ENCODE results near the gene SSR1. TPM values are rescaled to one million over a fixed set of nuclear protein-coding genes. Genes with fewer than 3 reads are reported as not detected.
"Not testable (repeated sequence)": the region's sequence is repeated elsewhere in the genome, so short reads cannot be mapped to it uniquely, and the experiment has no call there.

SSR1 gene
- total RNA-seq, 1 donor from 2014 or later, result 76.1 TPM

DNA sequence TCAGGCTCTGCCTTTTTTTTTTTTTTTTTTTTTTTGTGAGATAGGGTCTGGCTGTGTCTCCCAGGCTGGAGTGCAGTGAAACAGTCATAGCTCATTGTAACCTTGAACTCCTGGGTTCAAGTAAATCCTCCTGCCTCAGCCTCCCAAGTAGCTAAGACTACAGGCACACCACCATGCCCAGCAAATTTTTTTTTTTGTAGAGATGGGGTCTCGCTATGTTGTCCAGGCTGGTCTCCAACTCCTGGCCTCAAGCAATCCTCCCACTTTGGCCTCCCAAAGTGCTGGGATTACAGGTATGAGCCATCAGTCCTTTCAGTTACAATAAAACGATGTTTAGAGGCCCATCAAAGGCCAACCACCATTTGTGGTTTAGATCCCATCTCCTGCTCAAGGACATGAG is 6.4 kb upstream of the SSR1 start:
- DNase-seq (ENCODE audit: extremely low read depth, low read depth, low spot score), result not testable (repeated sequence)

DNA sequence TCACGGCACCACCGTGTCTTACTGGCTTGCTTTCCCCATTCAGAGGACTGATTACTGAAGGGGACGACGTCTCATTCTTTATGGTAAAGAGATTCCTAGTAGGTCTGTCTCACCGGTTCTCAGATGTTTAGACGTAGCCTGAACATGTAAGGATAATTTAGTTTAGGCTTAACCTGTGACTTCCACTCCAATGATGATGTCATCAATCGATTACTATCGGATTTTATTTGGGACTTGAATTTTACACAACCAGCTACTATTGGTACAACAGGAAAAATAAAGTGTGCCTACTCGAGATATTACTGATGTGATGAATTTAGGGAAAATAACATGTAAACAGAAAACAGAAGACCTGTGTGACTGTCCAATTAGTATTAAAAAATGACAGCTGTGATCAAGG is 4.5 kb upstream of the SSR1 start:
- DNase-seq (ENCODE audit: extremely low read depth, low read depth, low spot score), result no peak

DNA sequence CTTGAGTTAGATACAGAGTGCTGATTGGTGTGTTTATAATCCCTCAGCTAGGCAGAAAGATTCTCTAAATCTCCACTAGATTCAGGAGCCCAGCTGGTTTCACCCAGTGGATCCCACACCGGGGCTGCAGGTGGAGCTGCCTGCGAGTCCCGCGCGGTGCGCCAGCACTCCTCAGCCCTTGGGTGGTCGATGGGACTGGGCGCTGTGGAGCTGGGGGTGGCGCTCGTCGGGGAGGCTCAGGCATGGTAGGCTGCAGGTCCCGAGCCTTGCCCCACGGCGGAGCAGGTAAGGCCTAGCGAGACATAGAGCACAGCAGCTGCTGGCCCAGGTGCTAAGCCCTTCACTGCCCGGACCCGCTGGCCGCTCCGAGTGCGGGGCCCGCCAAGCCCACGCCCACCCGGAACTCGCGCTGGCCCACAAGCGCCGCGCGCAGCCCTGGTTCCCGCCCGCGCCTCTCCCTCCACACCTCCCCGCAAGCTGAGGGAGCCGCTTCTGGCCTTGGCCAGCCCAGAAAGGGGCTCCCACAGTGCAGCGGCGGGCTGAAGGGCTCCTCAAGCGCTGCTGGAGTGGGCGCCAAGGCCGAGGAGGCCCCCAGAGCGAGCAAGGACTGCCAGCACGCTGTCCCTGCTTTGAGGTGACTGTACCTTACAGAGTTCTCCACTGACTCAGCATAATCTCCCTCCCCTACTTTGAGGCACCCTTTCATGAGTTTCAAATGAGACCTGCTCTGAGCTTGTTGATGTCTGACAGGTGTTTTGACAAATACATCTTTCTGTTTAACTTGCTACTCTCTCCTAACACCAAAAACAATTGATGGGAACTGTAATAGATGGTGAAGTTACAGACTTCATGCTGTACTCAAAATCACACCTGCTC is 3.9 kb upstream of the SSR1 start:
- DNase-seq (ENCODE audit: extremely low read depth, low read depth, low spot score), result no peak

DNA sequence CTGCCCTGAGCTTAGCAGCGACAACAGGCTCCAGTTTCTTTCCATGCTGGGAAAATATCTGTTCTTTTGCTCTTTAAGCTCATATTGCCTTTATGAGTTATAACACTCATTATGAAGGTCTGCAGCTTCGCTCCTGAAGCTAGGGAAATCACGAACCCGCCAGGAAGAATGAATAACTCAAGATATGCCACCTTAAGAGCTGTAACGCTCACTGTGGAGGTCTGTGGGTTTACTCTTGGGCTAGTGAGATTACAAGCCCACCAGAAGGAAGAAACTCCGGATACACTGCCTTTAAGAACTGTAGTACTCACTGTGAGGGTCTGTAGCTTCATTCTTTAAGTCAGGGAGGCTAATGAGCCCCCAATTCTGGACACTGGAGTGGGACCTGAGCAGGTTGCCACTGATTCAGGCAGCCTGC is 3.0 kb upstream of the SSR1 start:
- no peak for DNase-seq (ENCODE audit: extremely low read depth, low read depth, low spot score)

DNA sequence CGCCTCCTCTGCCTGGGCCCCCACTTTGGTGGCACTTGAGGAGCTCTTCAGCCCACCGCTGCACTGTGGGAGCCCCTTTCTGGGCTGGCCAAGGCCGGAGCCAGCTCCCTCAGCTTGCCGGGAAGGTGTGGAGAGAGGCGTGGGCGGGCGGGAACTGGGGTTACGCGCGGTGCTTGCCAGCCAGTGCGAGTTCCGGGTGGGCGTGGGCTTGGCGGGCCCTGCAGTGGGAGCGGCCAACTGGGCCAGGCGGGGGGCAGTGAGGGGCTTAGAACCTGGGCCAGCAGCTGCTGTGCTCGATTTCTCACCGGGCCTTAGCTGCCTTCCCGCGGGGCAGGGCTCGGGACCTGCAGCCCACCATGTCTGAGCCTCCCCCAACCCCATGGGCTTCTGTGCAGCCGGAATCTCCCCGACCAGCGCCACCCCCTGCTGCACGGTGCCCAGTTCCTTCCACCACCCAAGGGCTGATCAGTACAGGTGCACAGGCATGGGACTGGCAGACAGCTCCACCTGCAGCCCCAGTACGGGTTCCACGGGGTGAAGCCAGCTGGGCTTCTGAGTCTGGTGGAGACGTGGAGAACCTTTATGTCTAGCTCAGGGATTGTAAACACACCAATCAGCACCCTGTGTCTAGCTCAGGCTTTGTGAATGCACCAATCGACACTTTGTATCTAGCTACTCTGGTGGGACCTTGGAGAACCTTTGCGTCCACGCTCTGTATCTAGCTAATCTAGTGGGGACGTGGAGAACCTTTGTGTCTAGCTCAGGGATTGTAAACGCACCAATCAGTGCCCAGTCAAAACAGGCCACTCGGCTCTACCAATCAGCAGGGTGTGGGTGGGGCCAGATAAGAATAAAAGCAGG is 2.3 kb upstream of the SSR1 start:
- not testable (repeated sequence) for DNase-seq (ENCODE audit: extremely low read depth, low read depth, low spot score)

DNA sequence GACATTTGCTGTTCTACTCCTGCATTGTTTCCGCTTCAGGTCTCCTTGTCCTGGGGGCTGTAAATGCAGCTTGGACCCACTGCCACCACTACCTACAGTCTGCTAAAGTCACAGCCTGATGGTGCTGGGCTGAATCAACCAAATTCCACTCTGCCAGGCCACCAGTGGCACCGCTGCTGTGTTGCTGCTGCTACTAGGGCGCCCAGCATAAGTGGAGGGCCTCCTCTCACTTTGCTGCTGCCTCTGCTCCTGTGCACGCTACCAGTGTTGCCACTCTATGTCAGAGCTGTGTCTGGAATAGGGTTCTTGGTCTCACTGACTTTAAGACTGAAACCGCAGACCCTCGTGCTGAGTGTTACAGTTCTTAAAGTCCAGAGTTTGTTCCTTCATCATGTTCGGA is 1.4 kb upstream of the SSR1 start:
- no peak for DNase-seq (ENCODE audit: extremely low read depth, low read depth, low spot score)

DNA sequence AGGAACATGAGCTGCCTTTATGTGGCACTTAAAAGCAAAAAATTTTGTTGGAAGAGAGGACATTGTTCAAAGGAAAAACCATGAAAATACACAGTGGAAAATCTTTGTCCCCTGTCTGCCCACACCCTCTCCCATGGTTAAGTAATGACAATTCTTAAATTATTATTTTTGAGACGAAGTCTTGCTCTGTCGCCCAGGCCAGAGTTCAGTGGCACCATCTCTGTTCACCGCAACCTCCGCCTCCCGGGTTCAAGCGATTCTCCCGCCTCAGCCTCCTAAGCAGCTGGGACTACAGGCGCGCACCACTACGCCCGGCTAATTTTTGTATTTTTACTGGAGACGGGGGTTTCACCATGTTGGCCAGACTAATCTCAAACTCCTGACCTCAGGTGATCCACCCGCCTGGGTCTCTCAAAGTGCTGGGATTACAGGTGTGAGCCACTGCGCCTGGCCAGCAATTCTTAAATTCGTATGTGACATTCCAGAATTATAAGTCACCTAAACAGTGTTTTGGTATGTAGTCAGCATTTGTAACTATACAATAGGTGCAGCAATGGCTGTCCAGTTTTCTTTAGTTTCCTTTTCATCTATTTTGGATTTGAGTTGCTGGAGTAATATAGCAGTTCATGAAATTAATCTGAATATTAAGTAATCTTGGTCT is 636 bp upstream of the SSR1 start:
- no peak for DNase-seq (ENCODE audit: extremely low read depth, low read depth, low spot score)

DNA sequence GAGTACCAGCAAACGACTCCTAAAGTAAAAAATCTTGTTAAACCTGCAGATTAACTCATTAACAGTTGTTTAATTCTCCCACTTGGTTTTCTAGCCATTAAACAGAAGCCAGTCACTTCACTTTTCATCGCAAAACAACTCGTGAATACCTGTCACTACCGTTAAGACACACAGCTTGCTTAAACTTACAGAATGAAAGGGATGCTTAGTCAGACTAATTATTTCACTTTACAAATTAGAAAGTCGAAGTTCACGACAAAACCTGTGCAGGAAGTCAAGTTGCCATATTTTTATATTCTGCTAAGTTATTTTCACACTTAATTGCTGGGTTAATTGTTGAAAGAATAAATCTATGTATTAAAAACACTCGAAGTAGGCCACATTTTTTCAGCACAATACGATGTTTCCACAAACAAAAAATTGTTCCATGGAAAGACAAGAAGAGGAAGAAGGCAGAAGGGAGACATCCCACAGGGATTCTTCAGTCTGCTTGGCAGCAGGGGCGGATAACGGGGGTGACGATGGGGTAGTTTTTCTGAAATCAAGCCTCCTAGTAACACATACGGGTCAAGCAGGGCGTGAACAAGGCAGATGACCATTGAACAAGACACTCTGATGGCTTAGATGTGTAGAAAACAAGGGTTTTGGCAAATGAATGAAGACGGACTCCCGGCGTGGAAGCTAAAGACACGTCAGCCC is 933 bp downstream of the SSR1 start:
- DNase-seq (ENCODE audit: extremely low read depth, low read depth, low spot score), result no peak

DNA sequence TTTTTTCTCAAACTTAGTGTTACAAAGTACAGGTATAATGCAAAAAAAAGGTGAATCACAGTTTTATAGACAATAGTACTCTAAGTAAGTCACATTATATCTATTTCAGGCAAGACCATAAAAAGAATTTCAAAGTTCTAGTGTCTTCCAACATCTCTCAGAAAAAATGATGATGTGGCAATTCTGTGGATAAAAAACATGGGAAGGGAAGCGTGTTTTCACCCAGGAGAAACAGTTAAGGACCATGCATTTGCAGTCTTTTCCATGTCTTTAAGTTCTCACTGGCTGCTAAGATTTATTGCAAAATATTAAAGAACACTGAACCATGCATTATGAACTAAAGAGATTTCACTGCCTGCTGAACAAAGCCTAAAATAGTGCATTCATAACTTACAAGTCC is 1.8 kb downstream of the SSR1 start:
- DNase-seq (ENCODE audit: extremely low read depth, low read depth, low spot score), result no peak

DNA sequence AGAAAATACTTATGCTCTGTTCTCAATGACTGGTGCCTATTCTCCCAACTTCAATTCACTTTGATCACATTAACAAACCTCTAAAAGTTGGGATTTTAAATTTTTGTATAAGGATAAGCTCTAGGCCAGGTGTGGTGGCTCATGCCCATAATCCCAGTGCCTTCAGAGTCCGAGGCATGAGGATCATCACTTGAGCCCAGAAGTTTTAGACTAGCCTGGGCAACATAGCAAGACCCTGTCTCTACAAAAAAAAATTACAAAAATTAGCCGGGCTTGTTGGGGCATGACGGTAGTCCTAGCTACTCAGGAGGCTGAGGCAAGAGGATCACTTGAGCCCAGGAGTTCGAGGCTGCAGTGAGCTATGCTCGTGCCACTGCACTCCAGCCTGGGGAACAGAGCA is 3.9 kb downstream of the SSR1 start:
- DNase-seq (ENCODE audit: extremely low read depth, low read depth, low spot score), result no peak

DNA sequence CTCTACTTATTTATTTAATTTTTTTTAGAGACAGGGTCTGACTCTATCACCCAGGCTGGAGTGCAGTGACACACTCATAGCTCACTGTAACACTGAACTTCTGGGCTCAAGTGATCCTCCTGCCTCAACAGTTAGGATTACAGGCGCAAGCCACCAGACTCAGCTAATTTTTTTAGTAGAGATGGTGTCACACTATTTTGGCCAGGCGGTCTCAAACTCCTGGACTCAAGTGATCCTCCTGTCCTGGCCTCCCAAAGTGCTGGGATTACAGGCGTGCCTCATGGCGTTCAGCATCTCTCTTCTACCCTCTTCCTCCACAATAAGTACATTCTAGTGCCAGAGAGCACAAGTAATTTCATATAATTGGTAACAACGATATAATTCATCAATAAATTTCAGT is 5.5 kb downstream of the SSR1 start:
- no peak for DNase-seq (ENCODE audit: extremely low read depth, low read depth, low spot score)

DNA sequence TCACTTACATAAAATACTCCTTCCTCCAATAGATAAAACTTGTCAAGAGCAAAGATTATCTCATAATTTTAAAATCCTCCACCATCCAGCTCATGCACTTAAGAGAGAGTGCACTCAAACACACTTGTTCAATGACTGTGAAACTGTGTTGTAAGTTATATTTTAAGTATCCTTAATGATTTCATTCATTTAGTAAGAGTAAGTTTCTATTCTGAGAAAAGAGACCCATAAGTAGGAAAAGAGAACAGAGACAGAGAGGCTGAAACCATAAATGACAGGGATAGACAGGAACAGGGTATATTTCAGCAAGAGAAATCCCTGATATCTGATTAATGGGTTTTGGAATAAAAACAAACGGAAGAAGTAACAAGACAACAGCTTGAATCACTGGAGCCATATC is 8.2 kb downstream of the SSR1 start:
- no peak for DNase-seq (ENCODE audit: extremely low read depth, low read depth, low spot score)

DNA sequence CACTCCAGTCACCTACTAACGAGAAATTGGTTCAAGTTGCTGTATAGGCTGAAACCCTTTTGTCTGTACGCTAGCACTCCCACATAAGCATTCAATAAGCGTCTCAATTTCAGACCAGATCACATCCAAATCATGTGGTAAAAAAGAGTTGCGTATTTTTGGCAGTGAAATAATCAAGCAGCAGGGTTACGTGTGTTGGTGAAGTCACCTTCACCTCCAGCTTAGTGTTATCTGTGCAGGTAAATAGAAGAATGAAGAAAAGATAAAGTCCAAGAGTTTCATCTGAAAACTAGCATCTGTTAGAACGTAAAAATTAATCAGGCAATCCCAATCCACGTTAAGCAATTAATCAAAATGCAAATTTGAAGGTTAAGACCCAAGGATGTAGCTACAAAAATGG is 11.3 kb downstream of the SSR1 start:
- DNase-seq (ENCODE audit: extremely low read depth, low read depth, low spot score), result no peak

DNA sequence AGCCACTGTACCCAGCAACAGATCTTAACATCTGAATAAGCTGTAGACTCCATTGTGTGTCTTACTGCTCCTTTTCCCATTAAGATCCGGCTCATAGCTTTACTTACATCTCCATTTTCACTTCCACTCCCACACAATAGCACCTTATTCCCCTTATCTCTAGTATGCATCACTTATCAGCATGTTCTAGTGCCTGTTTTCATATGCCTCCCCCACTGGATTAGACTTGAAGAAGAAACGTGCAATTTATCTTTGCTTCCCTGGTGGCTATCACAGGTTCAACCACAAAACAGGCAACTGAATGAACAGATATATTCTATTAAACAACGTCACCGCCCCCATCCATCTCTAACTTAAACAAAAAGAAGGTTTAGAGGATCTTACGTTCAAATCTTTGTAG is 12.1 kb downstream of the SSR1 start:
- DNase-seq (ENCODE audit: extremely low read depth, low read depth, low spot score), result no peak

DNA sequence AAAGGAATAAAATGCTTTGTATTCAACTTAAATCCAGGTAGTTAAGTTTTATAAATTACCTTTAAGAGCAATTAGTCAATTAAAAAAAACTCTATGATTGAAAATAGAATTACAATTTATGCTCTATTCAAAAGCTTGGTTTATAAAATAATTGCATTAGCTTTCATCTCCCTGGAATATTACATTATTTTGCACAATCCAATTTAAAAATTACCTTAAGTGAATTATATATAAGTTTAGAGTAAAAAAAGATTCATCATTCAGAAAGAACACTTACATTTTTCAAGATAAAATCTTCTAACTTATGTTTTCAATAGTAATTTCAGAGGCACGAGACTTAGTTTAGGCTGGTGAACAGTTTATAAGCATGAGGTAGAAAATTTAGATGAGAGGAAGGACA is 14.9 kb downstream of the SSR1 start:
- DNase-seq (ENCODE audit: extremely low read depth, low read depth, low spot score), result no peak

DNA sequence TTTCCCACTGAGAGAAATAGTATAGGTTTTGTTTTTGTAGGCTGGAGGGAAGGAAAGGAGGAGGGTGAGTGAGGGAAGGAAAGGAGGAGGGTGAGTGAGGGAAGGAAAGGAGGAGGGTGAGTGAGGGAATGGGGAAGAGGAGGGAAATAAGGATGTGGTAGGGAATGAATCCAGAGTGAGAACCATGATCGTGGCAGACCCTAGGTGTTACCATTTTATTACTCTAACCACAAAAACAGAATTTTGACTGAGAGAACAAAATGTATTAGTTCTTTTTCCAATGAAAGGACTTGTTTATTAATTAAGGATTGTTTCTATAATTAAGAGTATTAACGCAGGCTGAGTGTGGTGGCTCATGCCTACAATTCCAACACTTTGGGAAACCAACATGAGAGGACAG is 16.4 kb downstream of the SSR1 start:
- no peak for DNase-seq (ENCODE audit: extremely low read depth, low read depth, low spot score)

DNA sequence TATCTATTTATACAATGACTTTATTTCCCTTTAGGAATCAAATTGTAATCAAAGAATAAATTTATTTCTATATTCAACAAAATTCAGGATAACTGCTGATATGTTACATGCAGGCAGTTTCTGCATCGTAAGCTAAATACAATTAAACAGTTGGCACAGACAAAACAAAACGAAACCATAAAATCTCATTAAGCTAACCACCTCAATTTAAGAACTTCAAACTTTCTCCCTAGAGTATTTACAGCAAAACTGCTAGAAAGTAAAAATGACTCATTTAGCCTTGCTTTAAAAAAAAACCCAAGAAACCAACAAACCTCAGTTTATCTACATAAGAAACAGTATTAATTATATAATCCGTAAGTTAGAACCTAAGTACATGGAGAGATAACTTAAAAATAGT is 17.1 kb downstream of the SSR1 start:
- no peak for DNase-seq (ENCODE audit: extremely low read depth, low read depth, low spot score)

DNA sequence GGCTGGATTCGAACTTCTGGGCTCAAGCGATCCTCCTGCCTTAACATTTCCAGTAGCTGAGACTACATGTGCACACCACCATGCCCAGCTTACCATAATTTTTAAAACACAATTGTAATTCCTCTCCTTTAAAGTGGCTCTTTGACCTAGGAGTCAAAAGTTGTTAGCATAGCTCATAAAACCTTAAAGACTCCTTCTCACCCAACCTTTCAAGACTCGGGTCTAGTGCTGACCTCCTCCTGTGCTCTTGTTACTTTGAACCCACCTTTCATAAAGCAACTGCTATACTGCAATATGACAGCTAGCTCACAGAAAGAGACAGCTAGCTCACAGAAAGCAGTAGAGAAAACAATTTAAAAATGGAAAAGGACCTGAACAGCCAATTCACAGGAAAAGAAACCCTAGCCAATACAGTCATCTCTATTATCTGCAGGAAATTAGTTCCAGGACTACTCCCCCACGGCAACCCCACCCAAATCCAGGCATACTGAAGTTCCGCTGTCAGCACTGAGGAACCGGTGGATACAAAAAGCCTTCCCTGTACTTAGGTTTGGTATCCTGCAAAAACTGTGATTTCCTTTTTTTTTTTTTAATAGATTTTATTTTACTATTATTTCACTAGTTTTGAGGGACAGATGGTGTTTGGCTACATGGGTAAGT is 20.3 kb downstream of the SSR1 start:
- no peak for DNase-seq (ENCODE audit: extremely low read depth, low read depth, low spot score)

DNA sequence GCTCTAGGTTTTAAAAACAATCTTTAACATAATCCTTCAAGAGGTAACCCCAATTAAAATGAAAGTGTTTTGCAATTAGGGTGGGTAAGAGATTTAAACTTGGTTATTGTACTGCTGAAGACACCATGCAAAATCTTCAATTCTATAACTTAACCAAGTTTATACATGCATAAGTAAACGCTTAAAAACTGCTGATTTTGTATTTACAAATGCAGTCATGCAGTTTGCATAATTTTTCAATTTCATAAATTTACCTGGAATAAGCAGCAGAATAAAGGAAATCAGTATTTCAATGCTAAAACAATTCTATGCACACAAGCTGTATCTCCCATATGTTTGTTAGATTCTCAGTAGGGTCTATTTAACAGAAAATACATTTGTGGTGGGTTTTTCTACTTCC is 22.9 kb downstream of the SSR1 start:
- no peak for DNase-seq (ENCODE audit: extremely low read depth, low read depth, low spot score)

DNA sequence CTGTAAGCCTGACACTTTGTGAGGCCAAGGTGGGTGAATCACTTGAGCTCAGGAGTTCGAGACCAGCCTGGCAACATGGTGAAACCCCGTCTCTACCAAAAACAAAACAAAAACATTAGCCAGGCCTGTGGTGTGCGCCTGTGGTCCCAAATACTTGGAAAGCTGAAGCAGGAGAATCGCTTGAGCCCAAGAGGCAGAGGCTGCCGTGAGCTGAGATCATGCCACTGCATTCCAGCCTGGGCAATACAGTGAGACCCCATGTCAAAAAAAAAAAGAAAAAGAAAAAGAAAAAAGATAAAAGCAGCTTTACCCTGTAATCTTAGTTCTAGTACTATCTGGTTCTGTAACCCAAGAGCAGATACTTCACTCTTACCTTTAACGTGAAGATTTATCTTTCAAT is 27.6 kb downstream of the SSR1 start:
- no peak for DNase-seq (ENCODE audit: extremely low read depth, low read depth, low spot score)

All from glomerular endothelial cell (primary cell).